ENCODE data around the gene DENND5B. TPM values are rescaled to one million over a fixed set of nuclear protein-coding genes. Genes with fewer than 3 reads are reported as not detected.

DENND5B gene
- total and polyA plus RNA-seq, 10 of the 15 experiments (the other 5 are each of a cell fraction or from before 2014, with no cell fraction given) = 0.39 to 32.5 (median 20.6) TPM

- no peak overlapping the region for H2AFZ ChIP-seq (ENCODE audit: control insufficient read depth, low read depth, low read length)
- ChIA-PET SMC1A (ENCODE audit: uncharacterized antibody, unreplicated experiment) (no interaction called here), RAD21 (ENCODE audit: unreplicated experiment) (no interaction called here), POLR2A (no interaction called here), CTCF (no interaction called here)
- peaks cover 2% of the 10 kb centered on the region for H3K79me2 ChIP-seq (ENCODE audit: control insufficient read depth, insufficient read depth, low read length)
- H4K20me1 ChIP-seq (ENCODE audit: control insufficient read depth, insufficient read depth) = no peaks in the 10 kb centered on the region
- no peaks in the 10 kb centered on the region; the same call in 2 of the 3 replicates for H3K9me3 ChIP-seq (replicated peaks; ENCODE audit: control insufficient read depth, insufficient read depth, low read length)
- FAIRE-seq = peak; percentile 23
- TF ChIP-seq KDM1A (IDR thresholded peaks at IDR 0.05; ENCODE audit: borderline replicate concordance) = no peak
- no peak for TF ChIP-seq ZNF622 (IDR thresholded peaks at IDR 0.05)
- no peak for TF ChIP-seq MLLT1 (IDR thresholded peaks at IDR 0.05)
- no peak for TF ChIP-seq ZBTB11 (CRISPR knock-in tag; IDR thresholded peaks at IDR 0.05)
- TF ChIP-seq DPF2 (IDR thresholded peaks at IDR 0.05) = no peak
- TF ChIP-seq CHD1 (IDR thresholded peaks at IDR 0.05; ENCODE audit: low read depth, low read length) = no peak
- no peak for TF ChIP-seq ZBTB4 (CRISPR knock-in tag; IDR thresholded peaks at IDR 0.05)
- no peak for TF ChIP-seq E2F8 (IDR thresholded peaks at IDR 0.05; ENCODE audit: low read depth, partially characterized antibody)
- TF ChIP-seq ETV6 (conservative IDR thresholded peaks at IDR 0.05 in 1 of 2, IDR thresholded peaks at IDR 0.05 in 1 of 2; ENCODE audit: borderline replicate concordance in 1 of 2, low read depth in 1 of 2) = no peak
- TF ChIP-seq PKNOX1 (IDR thresholded peaks at IDR 0.05) = no peak
- no peak for TF ChIP-seq ZSCAN29 (IDR thresholded peaks at IDR 0.05)
- no TSS peak for BruUV-seq (replicated peaks)
- no peak overlapping the region for H3K4me3 ChIP-seq
- intact Hi-C loops (cut with micrococcal nuclease; ENCODE audit: unreplicated experiment) = no loop called here
- H3K27me3 ChIP-seq (replicated peaks in 1 of 2; ENCODE audit: control insufficient read depth in 2 of 2, insufficient read depth in 2 of 2, low read length in 1 of 2) = no peaks in the 10 kb centered on the region
- no peak for DNase-seq (ENCODE audit: low read depth, low spot score)
- peak overlapping the region; percentile 49; the same call in 1 of the 2 replicates for H3K4me2 ChIP-seq (ENCODE audit: control insufficient read depth, insufficient read depth)
- no peaks in the 10 kb centered on the region for H3K36me3 ChIP-seq (ENCODE audit: control insufficient read depth in 2 of 2, insufficient read depth in 2 of 2, low read length in 1 of 2)
- in situ Hi-C loops (cut with MboI) = no loop called here
- ATAC-seq = no peak
- peak overlapping the region; percentile 40; the same call in 1 of the 2 replicates for H3K27ac ChIP-seq (ENCODE audit: control insufficient read depth, insufficient read depth)
- peaks cover 35% of the 10 kb centered on the region for H3K4me1 ChIP-seq (ENCODE audit: control insufficient read depth, insufficient read depth, low read length)
- no peak overlapping the region for H3K9ac ChIP-seq (ENCODE audit: control insufficient read depth, insufficient read depth, low read length)
- 21% methylated on average over 3 of the region's 3 CpGs for WGBS (ENCODE audit: insufficient coverage, insufficient replicate concordance, low lambda C conversion rate, missing lambda C conversion rate)
Measured at GRCh38 chr12:31478898-31479297, 112.0 kb downstream of the DENND5B start.

Measured in GM12878 (cell line).